H1 (cell line): ENCODE data around the gene PCDHGA3. TPM values are rescaled to one million over a fixed set of nuclear protein-coding genes. Genes with fewer than 3 reads are reported as not detected.

Experiments used
- CTCF ChIA-PET: fragments of 300-600 bp; sonication (Branson Sonifier 250); formaldehyde crosslinking; loops from one replicate; lab custom pipeline; 2021; ENCODE audit not compliant: partially characterized antibody; lab: Charles Lee
- POLR2A ChIA-PET: fragments of 300-600 bp; sonication (Branson Sonifier 250); formaldehyde crosslinking; loops from one replicate; lab custom pipeline; 2021; ENCODE audit warnings: inconsistent platforms; ENCODE audit not compliant: partially characterized antibody; lab: Charles Lee
- DNase-seq, 2 experiments: peaks; one replicate each; pipeline versions ENCODE4 v3.0.0 to v3.0.0-alpha.2; 2010 to 2022; ENCODE audit warnings: low spot score in 2 of 2, low read depth in 1 of 2, mixed read lengths in 1 of 2
- FAIRE-seq: peaks from 2 replicates; lab custom pipeline; 2011; peaks lifted over from hg19 to GRCh38; lab: Jason Lieb, UNC
- H2AFZ ChIP-seq: 2 replicates; pipeline ENCODE4 v1.8.1; 2012; ENCODE audit warnings: low read length, inconsistent platforms
- H2AK5ac ChIP-seq: 2 replicates; pipeline ENCODE4 v1.6.1; 2013; ENCODE audit warnings: low read depth, low read length
- H2BK120ac ChIP-seq: replicated peaks from 2 replicates; pipeline ENCODE3; 2013; ENCODE audit warnings: low read depth, low read length, inconsistent platforms
- H2BK12ac ChIP-seq: 2 replicates; pipeline ENCODE4 v1.6.1; 2013; ENCODE audit warnings: low read depth, low read length
- H2BK15ac ChIP-seq: 2 replicates; pipeline ENCODE4 v1.6.1; 2013; ENCODE audit warnings: low read length
- H2BK20ac ChIP-seq: 2 replicates; pipeline ENCODE4 v1.6.1; 2013; ENCODE audit warnings: low read length
- H2BK5ac ChIP-seq: 2 replicates; pipeline ENCODE4 v1.6.1; 2013; ENCODE audit warnings: low read depth, low read length
- H3K14ac ChIP-seq: 2 replicates; pipeline ENCODE4 v1.6.1; 2013; ENCODE audit warnings: inconsistent platforms; ENCODE audit not compliant: insufficient read length
- H3K18ac ChIP-seq: 2 replicates; pipeline ENCODE4 v1.6.1; 2013; ENCODE audit warnings: low read length; ENCODE audit errors: extremely low read depth
- H3K23ac ChIP-seq: 2 replicates; pipeline ENCODE4 v1.6.1; 2013; ENCODE audit warnings: inconsistent platforms; ENCODE audit not compliant: insufficient read length
- H3K23me2 ChIP-seq: 2 replicates; pipeline ENCODE4 v1.6.1; 2013; ENCODE audit warnings: low read depth, low read length
- H3K27ac ChIP-seq: 2 replicates; pipeline ENCODE4 v1.6.1; 2011; ENCODE audit warnings: low read depth, low read length, inconsistent platforms
- H3K27me3 ChIP-seq, 4 experiments: replicated peaks in 1 of 4; 1 replicate in 1 of 4; 2 replicates in 3 of 4; pipeline versions ENCODE4 v1.6.1 to v1.8.1; 2011 to 2013; ENCODE audit warnings: low read length in 3 of 4, mild to moderate bottlenecking in 3 of 4, inconsistent platforms in 2 of 4, mixed read lengths in 2 of 4, moderate library complexity in 1 of 4; ENCODE audit not compliant: control insufficient read depth in 3 of 4, insufficient read depth in 3 of 4; ENCODE audit errors: extremely low read depth in 1 of 4
- H3K36me3 ChIP-seq, 4 experiments: 2 replicates each; pipeline versions ENCODE4 v1.6.1 to v1.8.1; 2011 to 2013; ENCODE audit warnings: mild to moderate bottlenecking in 4 of 4, low read length in 3 of 4, moderate library complexity in 2 of 4, control low read depth in 1 of 4, inconsistent platforms in 1 of 4; ENCODE audit not compliant: insufficient read depth in 4 of 4, control insufficient read depth in 2 of 4
- H3K4ac ChIP-seq: replicated peaks from 2 replicates; pipeline ENCODE3; 2013; ENCODE audit warnings: low read length, low read depth, mixed read lengths, inconsistent platforms; ENCODE audit not compliant: insufficient read length
- H3K4me1 ChIP-seq, 4 experiments: replicated peaks in 1 of 4; 1 replicate in 1 of 4; 2 replicates in 3 of 4; pipeline versions ENCODE4 v1.6.1 to v1.8.1; 2011 to 2013; ENCODE audit warnings: low read length in 3 of 4, inconsistent platforms in 2 of 4, mixed read lengths in 1 of 4; ENCODE audit not compliant: insufficient read depth in 4 of 4, control insufficient read depth in 3 of 4
- H3K4me2 ChIP-seq, 2 experiments: 2 replicates each; pipeline versions ENCODE4 v1.6.1 to v1.8.1; 2011 to 2013; ENCODE audit warnings: low read depth in 2 of 2, low read length in 2 of 2, control low read depth in 1 of 2, inconsistent platforms in 1 of 2, mild to moderate bottlenecking in 1 of 2; ENCODE audit not compliant: insufficient read depth in 1 of 2
- H3K4me3 ChIP-seq, 4 experiments: fragments of 200-600, 300-600 bp in 1 of 4; sonication (generic), shearing (Covaris generic), sonication (Bioruptor Twin) in 1 of 4; 2 replicates each; pipeline versions ENCODE4 v1.5.1 to v1.8.1; 2011 to 2016; ENCODE audit warnings: low read length in 4 of 4, low read depth in 3 of 4, control low read depth in 2 of 4, inconsistent platforms in 2 of 4, mild to moderate bottlenecking in 2 of 4, mixed read lengths in 1 of 4, moderate library complexity in 1 of 4; ENCODE audit not compliant: insufficient read depth in 2 of 4; ENCODE audit errors: extremely low read depth in 1 of 4
- H3K56ac ChIP-seq: replicated peaks from 2 replicates; pipeline ENCODE3; 2013; ENCODE audit warnings: low read depth, mild to moderate bottlenecking, mixed read lengths, low read length, inconsistent platforms; ENCODE audit not compliant: insufficient read length
- H3K79me1 ChIP-seq: 2 replicates; pipeline ENCODE4 v1.6.1; 2013; ENCODE audit warnings: low read depth, low read length, control low read depth
- H3K79me2 ChIP-seq, 2 experiments: 2 replicates each; pipeline versions ENCODE4 v1.6.1 to v1.8.1; 2012 to 2013; ENCODE audit warnings: low read length in 2 of 2, mild to moderate bottlenecking in 2 of 2, inconsistent platforms in 1 of 2; ENCODE audit not compliant: insufficient read depth in 2 of 2, control insufficient read depth in 1 of 2
- H3K9ac ChIP-seq, 4 experiments: replicated peaks in 1 of 4; 1 replicate in 1 of 4; 2 replicates in 3 of 4; pipeline versions ENCODE4 v1.6.1 to v1.8.1; 2011 to 2013; ENCODE audit warnings: low read depth in 3 of 4, low read length in 3 of 4, control low read depth in 2 of 4, mild to moderate bottlenecking in 2 of 4, moderate library complexity in 2 of 4, inconsistent platforms in 1 of 4; ENCODE audit errors: extremely low read depth in 1 of 4
- H3K9me3 ChIP-seq, 2 experiments: 2 replicates each; pipeline versions ENCODE4 v1.6.1 to v1.8.1; 2012 to 2013; ENCODE audit warnings: mild to moderate bottlenecking in 2 of 2, moderate library complexity in 2 of 2, control low read depth in 1 of 2, inconsistent platforms in 1 of 2, low read depth in 1 of 2, low read length in 1 of 2, mixed read lengths in 1 of 2; ENCODE audit not compliant: insufficient read depth in 2 of 2
- H4K20me1 ChIP-seq, 2 experiments: replicated peaks in 1 of 2; 2 replicates each; pipeline versions ENCODE3 to v1.8.1; 2011 to 2013; ENCODE audit warnings: inconsistent platforms in 2 of 2, low read length in 2 of 2, mild to moderate bottlenecking in 1 of 2; ENCODE audit not compliant: insufficient read depth in 2 of 2, control insufficient read depth in 1 of 2
- H4K5ac ChIP-seq: 2 replicates; pipeline ENCODE4 v1.6.1; 2013; ENCODE audit warnings: low read length, low read depth, mixed read lengths, inconsistent platforms; ENCODE audit not compliant: insufficient read length
- H4K8ac ChIP-seq: 2 replicates; pipeline ENCODE4 v1.8.0; 2013; ENCODE audit warnings: mild to moderate bottlenecking, moderate library complexity, low read length, inconsistent platforms; ENCODE audit not compliant: insufficient read depth; ENCODE audit errors: extremely low read depth
- H4K91ac ChIP-seq: replicated peaks from 2 replicates; pipeline ENCODE3; 2013; ENCODE audit warnings: low read length, mixed read lengths, inconsistent platforms; ENCODE audit not compliant: insufficient read length
- USF2 ChIP-seq: IDR thresholded peaks from 2 replicates; pipeline ENCODE4 v1.6.1; 2011; ENCODE audit warnings: low read length, improper control_type of control experiment
- WGBS, 2 experiments: shearing (Covaris generic) in 1 of 2; methylation state at CpG; one replicate each; pipeline versions ENCODE4 v1.1.6 to v1.1.7; 2013 to 2015; ENCODE audit warnings: low lambda C conversion rate in 2 of 2, mixed read lengths in 2 of 2, inconsistent platforms in 1 of 2, low coverage in 1 of 2, missing lambda C conversion rate in 1 of 2; ENCODE audit not compliant: insufficient replicate concordance in 2 of 2, insufficient coverage in 1 of 2, insufficient read length in 1 of 2; ENCODE audit errors: extremely low coverage in 1 of 2, missing lambda C conversion rate in 1 of 2; 5-methylcytosine and 5-hydroxymethylcytosine counted together
- polyA plus RNA-seq, 7 experiments: library from polyadenylated mRNA; depleted of rRNA in 3 of 7; stranded (reverse) in 5 of 7; unstranded in 2 of 7; fragments of >200 nt in 5 of 7; fragments of 200-250 nt in 2 of 7; gene quantifications; 1 replicate in 5 of 7; 2 replicates in 1 of 7; 4 replicates in 1 of 7; pipeline versions ENCODE4 v1.2.1 to v1.2.3, GENCODE V29; 2011 to 2013; ENCODE audit warnings: missing spikeins in 2 of 7, mixed read lengths in 2 of 7
- total RNA-seq: library from RNA; stranded (reverse); fragmentation: NEBNext Ultra II Directional; extraction: Animal tissue kit (Norgen Biotek cat#: 25700); gene quantifications from 2 replicates; pipeline ENCODE4 v1.2.1, GENCODE V29; 2021

The PCDHGA3 gene
- total and polyA plus RNA-seq, 2 of the 8 experiments (the other 6 are each of a cell fraction or from before 2014, with no cell fraction given) = 0.15 to 0.39 TPM

DNA sequence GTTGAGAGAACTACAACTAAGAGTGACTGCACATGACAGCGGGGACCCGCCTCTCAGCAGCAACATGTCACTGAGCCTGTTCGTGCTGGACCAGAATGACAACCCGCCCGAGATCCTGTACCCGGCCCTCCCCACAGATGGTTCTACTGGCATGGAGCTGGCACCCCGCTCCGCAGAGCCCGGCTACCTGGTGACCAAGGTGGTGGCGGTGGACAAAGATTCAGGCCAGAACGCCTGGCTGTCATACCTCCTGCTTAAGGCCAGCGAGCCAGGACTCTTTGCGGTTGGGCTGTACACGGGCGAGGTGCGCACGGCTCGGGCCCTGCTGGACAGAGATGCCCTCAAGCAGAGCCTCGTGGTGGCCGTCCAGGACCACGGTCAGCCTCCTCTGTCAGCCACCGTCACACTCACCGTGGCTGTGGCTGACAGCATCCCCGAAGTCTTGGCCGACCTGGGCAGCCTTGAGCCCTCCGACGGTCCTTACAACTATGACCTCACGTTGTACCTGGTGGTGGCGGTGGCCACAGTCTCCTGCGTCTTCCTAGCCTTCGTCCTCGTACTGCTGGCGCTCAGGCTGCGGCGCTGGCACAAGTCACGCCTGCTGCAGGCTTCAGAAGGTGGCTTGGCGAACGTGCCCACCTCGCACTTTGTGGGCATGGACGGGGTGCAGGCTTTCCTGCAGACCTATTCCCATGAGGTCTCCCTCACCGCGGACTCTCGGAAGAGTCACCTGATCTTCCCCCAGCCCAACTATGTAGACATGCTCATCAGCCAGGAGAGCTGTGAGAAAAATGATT lies 41.0 kb downstream of the PCDHGA3 start:
- H2BK120ac ChIP-seq = no peak overlapping the region
- H2BK12ac ChIP-seq = no peak overlapping the region
- H3K23ac ChIP-seq = no peak overlapping the region

More for the DNA sequence above, 41.0 kb downstream of the PCDHGA3 start:
- Histone ChIP-seq H4K91ac (no peak overlapping the region), H2AK5ac (no peak overlapping the region), H3K23me2 (no peaks in the 10 kb centered on the region; the same call in 1 of the 2 replicates), H3K79me2 (no peaks in the 10 kb centered on the region), H2BK5ac (no peak overlapping the region), H4K5ac (no peak overlapping the region), H3K9me3 (peaks cover 37 to 41% of the 10 kb centered on the region in 2 experiments), H3K9ac (no peak overlapping the region), H2BK15ac (no peak overlapping the region), H3K56ac (no peak overlapping the region), H3K4me1 (no peaks in the 10 kb centered on the region), H3K27me3 (no peaks in the 10 kb centered on the region; a peak in 1 of 7 replicates), H2AFZ (no peak overlapping the region), H3K4me2 (no peak overlapping the region), H4K20me1 (no peaks in the 10 kb centered on the region), H3K79me1 (no peaks in the 10 kb centered on the region), H3K4me3 (no peak overlapping the region), H4K8ac (no peak overlapping the region), H3K18ac (no peak overlapping the region), H3K14ac (no peak overlapping the region), H3K27ac (no peak overlapping the region), H3K36me3 (peaks cover 0 to 14% (median 0%) of the 10 kb centered on the region in 4 experiments; a peak in 2 of 8 replicates), H2BK20ac (no peak overlapping the region), H3K4ac (no peak overlapping the region)
- WGBS, 2 experiments = 91% methylated on average over 43 of the region's 43 CpGs; no CpG with 5 or more reads in 1 of the 2 experiments
- no peak for FAIRE-seq
- no peak for DNase-seq
- no peak for TF ChIP-seq USF2
- ChIA-PET CTCF (no interaction called here), POLR2A (no interaction called here)
